Stimulated activated naive CD8-positive, alpha-beta T cell treated with anti-CD3 and anti-CD28 coated beads, Interleukin-15, amount 100 ng/mL, for 72 hours (primary cell): ENCODE data around the gene CCND2.
A peak's percentile ranks its signal among the peaks of the same experiment; 100 is the strongest.
"Not testable (repeated sequence)": the region's sequence is repeated elsewhere in the genome, so short reads cannot be mapped to it uniquely, and the experiment has no call there.

Experiments
- ATAC-seq: fragments of 150-1000 bp; cut with Tn5 transposase; 2 replicates; pipeline ENCODE4 v1.10.0; 2021; ENCODE audit warnings: mild to moderate bottlenecking, moderate library complexity
- DNase-seq, 2 donors: peaks; one replicate each; pipeline ENCODE4 v3.0.0; 2021 to 2022
- H3K27ac Mint-ChIP-seq, 2 donors: one replicate each; pipeline ENCODE4 v1.8.0; 2022; ENCODE audit warnings: mild to moderate bottlenecking in 2 of 2, mixed read lengths in 2 of 2, moderate library complexity in 2 of 2
- H3K27me3 Mint-ChIP-seq: one replicate; pipeline ENCODE4 v1.8.0; 2022; ENCODE audit warnings: mixed read lengths
- H3K4me1 Mint-ChIP-seq: one replicate; pipeline ENCODE4 v1.8.0; 2022; ENCODE audit warnings: mild to moderate bottlenecking, mixed read lengths
- H3K4me3 Mint-ChIP-seq, 2 donors: one replicate each; pipeline ENCODE4 v1.8.0; 2022; ENCODE audit warnings: mild to moderate bottlenecking in 2 of 2, mixed read lengths in 2 of 2, moderate library complexity in 1 of 2
- H3K9me3 Mint-ChIP-seq, 2 donors: one replicate each; pipeline ENCODE4 v1.8.0; 2022; ENCODE audit warnings: mixed read lengths in 2 of 2

CCND2 gene

DNA sequence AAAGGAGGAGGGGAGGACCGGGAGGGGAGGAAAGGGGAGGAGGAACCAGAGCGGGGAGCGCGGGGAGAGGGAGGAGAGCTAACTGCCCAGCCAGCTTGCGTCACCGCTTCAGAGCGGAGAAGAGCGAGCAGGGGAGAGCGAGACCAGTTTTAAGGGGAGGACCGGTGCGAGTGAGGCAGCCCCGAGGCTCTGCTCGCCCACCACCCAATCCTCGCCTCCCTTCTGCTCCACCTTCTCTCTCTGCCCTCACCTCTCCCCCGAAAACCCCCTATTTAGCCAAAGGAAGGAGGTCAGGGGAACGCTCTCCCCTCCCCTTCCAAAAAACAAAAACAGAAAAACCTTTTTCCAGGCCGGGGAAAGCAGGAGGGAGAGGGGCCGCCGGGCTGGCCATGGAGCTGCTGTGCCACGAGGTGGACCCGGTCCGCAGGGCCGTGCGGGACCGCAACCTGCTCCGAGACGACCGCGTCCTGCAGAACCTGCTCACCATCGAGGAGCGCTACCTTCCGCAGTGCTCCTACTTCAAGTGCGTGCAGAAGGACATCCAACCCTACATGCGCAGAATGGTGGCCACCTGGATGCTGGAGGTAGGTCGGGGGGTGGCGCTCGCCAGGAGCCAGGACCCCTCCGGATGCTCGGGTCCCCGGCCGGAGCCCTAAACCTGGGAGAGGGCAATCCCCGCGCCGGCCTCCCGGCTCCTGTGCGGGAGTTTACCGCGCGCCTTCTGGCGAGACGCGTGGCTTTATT lies at the start of gene CCND2:
CCND2 (plus strand) TSS at position 111 of the 744 bp plus-strand sequence; CDS start at position 390, 279 bp downstream.
- Mint-ChIP-seq H3K4me3 (peak within 1 kb of the TSS; percentile 99), H3K27me3 (no peaks in the 10 kb centered on the region), H3K9me3 (no peaks in the 10 kb centered on the region), H3K27ac (peak within 1 kb of the TSS; percentile 97 to 100), H3K4me1 (peaks cover 28% of the 10 kb centered on the region)
- DNase-seq (peak; percentile 73 to 85), ATAC-seq (peak; percentile 37)

DNA sequence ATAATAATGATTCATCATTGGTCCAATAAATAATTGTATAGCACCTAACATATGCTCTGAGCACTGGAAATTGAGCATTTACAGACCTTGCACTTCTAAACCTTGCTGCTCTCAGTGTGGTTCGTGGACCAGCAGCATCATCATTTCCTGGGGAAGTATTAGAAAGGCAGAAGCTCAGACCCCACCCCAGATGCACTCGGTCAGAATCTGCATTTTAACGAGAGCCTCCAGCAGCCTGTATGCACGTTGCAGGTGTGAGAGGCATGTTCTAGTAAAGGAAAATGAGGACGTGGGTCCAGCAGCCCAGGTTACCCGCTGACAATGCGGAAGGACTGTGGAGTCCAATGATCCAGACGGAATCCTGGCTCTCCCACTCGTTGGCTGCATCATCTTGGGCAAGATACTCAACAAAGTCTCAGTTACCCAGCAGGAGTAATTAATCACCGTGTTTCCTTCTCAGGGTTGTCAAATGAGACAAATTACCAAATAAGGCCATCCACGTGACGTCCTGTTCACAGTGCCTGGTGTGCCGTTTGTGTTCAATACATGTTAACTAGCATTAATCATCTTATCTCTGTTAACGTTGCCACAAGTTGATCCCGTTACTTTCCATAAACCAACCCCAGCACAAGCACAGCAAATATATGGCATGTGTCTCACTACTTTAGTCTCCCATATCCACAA lies 49.2 kb upstream of the CCND2 start:
- Mint-ChIP-seq H3K4me3 (no peak overlapping the region), H3K27me3 (peaks cover 18% of the 10 kb centered on the region), H3K9me3 (no peaks in the 10 kb centered on the region), H3K27ac (no peak overlapping the region), H3K4me1 (peaks cover 7% of the 10 kb centered on the region)
- DNase-seq (no peak), ATAC-seq (no peak)

DNA sequence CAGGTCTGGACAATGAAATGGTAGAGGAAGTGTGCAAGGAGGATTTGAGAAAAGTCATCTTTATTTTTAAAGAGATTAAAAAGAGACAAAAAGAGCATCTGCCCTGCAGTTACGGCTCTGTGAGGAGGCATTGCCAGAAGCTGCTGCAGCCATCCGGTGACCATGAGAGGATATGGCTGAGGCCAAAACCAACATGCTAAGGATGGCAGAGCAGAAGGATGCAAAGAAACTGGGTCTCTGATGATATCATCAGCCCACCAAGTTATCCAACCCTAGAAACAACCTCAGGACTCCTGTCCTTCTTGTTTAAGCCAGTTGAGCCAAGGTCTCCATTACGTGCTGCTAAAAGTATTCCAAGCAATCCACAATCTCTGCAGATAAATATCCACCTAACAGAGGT lies 48.0 kb upstream of the CCND2 start:
- DNase-seq (no peak), ATAC-seq (no peak)
- Mint-ChIP-seq H3K27me3 (peaks cover 11% of the 10 kb centered on the region), H3K4me1 (no peaks in the 10 kb centered on the region), H3K27ac (no peak overlapping the region), H3K9me3 (no peaks in the 10 kb centered on the region), H3K4me3 (no peak overlapping the region)

DNA sequence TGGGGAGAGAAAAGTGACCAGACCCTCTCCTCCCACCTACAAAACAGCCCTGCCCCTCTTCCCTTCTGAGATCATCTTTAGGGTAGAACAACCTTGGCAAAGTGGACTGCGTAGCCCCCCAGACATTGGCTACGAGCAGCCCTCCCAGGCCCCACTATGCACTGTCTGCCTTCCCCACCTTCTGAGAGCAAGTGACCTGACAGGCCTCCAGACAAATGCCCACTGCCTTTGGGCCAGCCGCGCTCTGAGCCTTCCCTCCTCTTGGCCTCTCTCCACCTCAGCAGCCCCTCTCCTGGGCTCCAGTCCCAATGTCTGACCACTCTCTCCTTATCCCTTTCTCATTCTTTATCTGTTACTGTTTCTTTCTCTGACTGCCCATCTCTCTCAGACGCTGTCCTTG lies 46.5 kb upstream of the CCND2 start:
- no peak overlapping the region for H3K4me3 Mint-ChIP-seq
- peak overlapping the region in 1 of 2 donors; percentile 10 for H3K27ac Mint-ChIP-seq
- no peaks in the 10 kb centered on the region for H3K4me1 Mint-ChIP-seq
- H3K9me3 Mint-ChIP-seq = no peaks in the 10 kb centered on the region
- H3K27me3 Mint-ChIP-seq = peaks cover 11% of the 10 kb centered on the region
- ATAC-seq (no peak), DNase-seq (no peak)

DNA sequence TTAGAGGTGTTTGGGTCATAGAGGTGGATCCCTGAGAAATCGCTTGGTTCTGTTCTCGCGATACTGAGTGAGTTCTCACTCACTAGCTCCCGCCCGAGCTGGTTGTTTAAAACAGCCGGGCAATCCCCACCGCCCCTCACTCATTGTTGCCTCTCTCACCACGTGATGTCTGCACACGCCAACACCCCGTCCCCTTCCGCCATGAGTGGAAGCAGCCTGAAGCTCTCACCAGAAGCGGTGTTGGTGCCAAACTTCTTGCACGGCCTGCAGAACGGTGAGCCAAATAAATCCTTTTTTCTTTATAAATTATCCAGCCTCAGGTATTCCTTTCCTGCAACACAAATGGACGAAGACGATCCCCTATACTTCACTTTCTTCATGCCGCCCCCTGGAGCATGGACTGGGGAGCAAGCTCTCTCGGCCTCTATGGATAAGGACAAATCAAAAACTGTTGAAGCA lies 45.4 kb upstream of the CCND2 start:
- ATAC-seq = no peak
- peaks cover 11% of the 10 kb centered on the region for H3K27me3 Mint-ChIP-seq
- H3K4me1 Mint-ChIP-seq = no peaks in the 10 kb centered on the region
- H3K9me3 Mint-ChIP-seq = no peaks in the 10 kb centered on the region
- no peak overlapping the region for H3K27ac Mint-ChIP-seq
- H3K4me3 Mint-ChIP-seq = no peak overlapping the region
- DNase-seq = no peak

DNA sequence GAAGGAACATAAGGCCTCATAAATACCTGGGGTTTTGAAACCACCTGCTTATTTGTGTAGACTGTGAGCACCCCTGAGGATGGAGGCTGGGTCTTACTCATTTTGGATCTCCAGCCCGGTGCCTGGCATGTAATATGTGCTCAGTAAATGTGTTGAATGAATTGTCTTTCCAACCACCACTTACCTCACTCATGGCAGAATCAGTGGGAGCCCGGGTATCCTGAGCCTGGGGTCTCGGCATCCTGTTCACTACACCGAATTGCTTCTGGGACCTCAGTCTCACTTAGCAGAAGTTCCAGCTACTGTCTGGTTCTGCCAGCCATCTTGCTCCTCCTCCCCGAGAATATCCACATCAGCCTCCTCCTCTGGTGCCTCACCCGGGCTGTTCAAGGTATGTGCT lies 43.0 kb upstream of the CCND2 start:
- Mint-ChIP-seq H3K27me3 (peaks cover 2% of the 10 kb centered on the region), H3K4me3 (no peak overlapping the region), H3K27ac (no peak overlapping the region), H3K9me3 (peaks cover 0 to 7% of the 10 kb centered on the region in 2 donors), H3K4me1 (no peaks in the 10 kb centered on the region)
- DNase-seq (no peak), ATAC-seq (no peak)

DNA sequence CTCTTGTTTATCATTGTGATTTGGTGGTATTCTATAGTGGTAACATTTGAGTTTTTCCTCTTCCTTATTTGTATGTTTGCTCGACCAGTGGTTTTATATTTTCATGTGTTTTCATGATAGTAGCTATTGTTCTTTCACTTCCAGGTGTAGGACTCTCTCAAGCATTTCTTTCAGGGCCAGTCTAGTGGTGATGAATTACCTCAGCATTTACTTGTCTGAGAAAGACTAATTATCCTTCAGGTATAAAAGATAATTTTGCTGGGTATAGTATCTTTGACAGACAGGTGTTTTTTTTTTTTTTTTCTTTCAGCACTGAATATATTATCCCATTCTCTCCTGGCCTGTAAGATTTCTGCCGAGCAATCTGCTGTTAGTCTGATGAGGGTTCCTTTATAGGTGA lies 35.0 kb upstream of the CCND2 start:
- DNase-seq = no peak
- peaks cover 13% of the 10 kb centered on the region for H3K27me3 Mint-ChIP-seq
- H3K4me1 Mint-ChIP-seq = peaks cover 12% of the 10 kb centered on the region
- H3K4me3 Mint-ChIP-seq = no peak overlapping the region
- ATAC-seq = no peak
- H3K9me3 Mint-ChIP-seq = peaks cover 35 to 40% of the 10 kb centered on the region in 2 donors
- no peak overlapping the region for H3K27ac Mint-ChIP-seq

DNA sequence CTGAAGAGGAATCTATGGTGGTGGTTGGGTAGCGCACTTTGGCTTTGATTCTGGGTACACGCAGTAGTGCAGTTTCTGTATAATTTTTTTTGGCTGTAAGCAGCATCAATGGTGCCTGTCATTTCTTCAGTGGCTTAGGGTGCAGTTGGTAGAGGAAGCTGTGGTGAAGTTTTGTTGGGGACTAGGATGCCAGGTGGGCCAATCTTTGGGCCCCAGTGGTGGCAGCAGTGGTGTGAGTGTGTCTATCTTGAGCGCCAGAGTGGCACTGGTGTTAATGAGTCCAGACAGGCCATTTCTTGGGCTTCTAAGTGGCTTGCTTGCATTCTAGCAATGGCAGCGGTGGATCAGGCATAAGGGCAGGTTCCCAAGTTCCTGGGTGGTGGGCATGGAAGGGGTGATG lies 33.8 kb upstream of the CCND2 start:
- H3K9me3 Mint-ChIP-seq = peaks cover 35 to 45% of the 10 kb centered on the region in 2 donors
- no peak overlapping the region for H3K4me3 Mint-ChIP-seq
- ATAC-seq (no peak), DNase-seq (no peak)
- peaks cover 18% of the 10 kb centered on the region for H3K4me1 Mint-ChIP-seq
- H3K27me3 Mint-ChIP-seq = peaks cover 24% of the 10 kb centered on the region
- no peak overlapping the region for H3K27ac Mint-ChIP-seq

DNA sequence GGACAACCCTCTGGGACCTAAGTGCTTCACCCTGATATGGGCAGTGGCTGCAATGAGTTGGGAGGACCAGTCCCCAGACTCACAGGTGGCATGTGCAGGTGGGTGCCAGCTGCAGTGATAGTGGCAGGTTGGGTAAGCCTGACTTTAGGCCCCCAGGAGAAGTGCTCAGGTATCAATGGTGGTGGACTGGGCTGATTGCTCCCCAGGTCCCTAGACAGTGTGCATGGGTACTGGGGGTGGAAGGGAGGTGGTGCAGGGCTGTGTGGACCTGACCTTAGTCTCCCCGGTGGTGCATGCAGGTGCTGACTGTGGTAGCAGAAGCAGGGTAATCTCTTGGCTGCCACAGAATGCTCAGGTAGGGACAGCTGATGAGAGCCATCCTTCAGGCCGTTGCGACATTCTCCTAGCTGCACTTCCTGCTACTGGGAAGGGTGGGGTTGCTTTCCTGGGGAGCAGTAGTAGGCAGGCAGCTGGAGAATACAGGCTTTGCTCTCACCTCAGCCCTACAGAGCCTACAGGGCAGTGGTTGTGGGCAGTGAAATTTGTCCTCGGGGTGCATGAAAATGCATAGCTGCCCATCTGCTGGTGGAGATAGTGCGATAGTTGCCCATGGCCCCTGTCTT lies 33.3 kb upstream of the CCND2 start:
- DNase-seq (no peak), ATAC-seq (no peak)
- peaks cover 35 to 40% of the 10 kb centered on the region in 2 donors for H3K9me3 Mint-ChIP-seq
- H3K4me1 Mint-ChIP-seq = peaks cover 23% of the 10 kb centered on the region
- H3K4me3 Mint-ChIP-seq = no peak overlapping the region
- peak overlapping the region in 1 of 2 donors; percentile 45 for H3K27ac Mint-ChIP-seq
- peaks cover 30% of the 10 kb centered on the region for H3K27me3 Mint-ChIP-seq

DNA sequence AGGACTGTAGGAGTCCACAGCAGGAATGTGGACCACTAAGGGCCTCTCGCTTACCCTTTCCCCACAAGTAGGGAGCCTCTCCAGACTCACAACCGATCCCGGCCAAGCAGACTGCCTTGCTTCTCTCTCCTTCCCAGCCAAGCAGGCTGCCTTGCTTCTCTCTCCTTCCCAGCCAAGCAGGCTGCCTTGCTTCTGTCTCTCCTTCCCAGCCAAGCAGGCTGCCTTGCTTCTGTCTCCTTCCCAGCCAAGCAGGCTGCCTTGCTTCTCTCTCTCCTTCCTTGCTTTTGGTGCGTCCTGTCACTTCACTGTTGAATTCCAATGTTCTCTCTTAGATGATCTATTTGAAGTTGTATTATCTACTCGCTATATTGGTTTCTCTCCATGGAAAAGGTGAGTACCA lies 32.6 kb upstream of the CCND2 start:
- peaks cover 35 to 38% of the 10 kb centered on the region in 2 donors for H3K9me3 Mint-ChIP-seq
- DNase-seq (no peak), ATAC-seq (no peak)
- H3K27ac Mint-ChIP-seq = no peak overlapping the region
- H3K27me3 Mint-ChIP-seq = peaks cover 33% of the 10 kb centered on the region
- H3K4me1 Mint-ChIP-seq = peaks cover 30% of the 10 kb centered on the region
- H3K4me3 Mint-ChIP-seq = no peak overlapping the region

DNA sequence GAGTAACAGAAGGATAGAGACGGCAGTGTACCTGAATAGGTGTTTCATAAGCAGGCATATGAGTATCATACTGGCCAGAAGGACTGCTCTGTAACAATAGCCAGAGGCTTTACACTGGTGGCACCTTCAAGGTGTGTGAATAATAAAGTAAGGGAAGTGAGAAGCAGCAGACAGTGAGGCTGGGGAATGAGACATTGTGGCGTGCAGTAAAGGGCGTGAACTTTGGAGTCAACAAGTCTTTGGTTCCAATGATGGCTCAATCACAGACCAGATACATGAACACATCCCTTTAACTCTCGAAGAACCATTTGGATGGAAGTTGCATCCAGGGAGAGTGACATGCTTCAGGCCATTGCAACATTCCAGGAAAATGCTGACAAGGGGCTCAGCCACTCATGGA lies 32.0 kb upstream of the CCND2 start:
- ATAC-seq (no peak), DNase-seq (no peak)
- Mint-ChIP-seq H3K27ac (no peak overlapping the region), H3K9me3 (peaks cover 35 to 38% of the 10 kb centered on the region in 2 donors), H3K4me1 (peaks cover 35% of the 10 kb centered on the region), H3K27me3 (peaks cover 33% of the 10 kb centered on the region), H3K4me3 (no peak overlapping the region)

DNA sequence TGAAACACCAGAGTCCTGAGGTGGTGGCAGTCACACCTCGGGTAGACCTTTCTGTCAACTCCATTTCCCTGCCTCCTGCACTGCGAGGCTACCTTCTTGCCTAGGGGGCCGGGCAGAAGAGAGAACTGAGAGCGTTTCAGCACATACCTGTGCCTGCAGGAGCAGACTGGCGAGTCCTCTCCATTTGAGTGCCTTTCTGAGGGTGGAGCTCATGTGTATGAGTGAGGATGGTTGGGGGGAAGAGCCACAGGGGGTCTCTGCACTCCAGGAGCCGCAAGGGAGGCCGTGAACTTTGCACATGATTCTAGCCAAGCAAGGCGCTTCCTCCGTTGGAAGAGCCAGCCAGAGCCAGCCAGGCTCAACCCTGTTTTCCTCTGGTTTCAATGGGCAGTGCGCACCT lies 31.0 kb upstream of the CCND2 start:
- Mint-ChIP-seq H3K4me3 (no peak overlapping the region), H3K9me3 (peaks cover 25 to 28% of the 10 kb centered on the region in 2 donors), H3K27ac (no peak overlapping the region)

DNA sequence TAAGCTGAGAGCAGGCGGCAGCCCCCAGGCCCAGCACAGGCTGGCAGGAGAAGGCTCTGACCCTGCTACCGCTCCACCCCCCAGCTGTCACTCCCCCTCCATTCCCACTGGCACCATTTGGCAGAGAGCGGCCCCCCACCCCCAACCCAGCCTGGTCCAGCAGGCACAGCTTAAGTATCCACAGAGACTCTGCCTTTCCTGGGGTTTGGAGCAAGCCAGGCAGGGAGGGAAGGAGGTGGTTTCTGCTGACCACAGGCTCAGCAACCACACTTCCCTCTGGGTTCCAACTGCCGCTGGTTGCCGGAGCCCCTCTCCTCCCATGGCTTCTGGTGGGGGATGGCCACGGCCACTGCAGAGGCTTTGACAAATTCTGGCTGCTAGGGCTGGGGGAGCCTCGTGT lies 30.5 kb upstream of the CCND2 start:
- H3K27ac Mint-ChIP-seq = no peak overlapping the region
- ATAC-seq (no peak), DNase-seq (no peak)
- peaks cover 35% of the 10 kb centered on the region for H3K4me1 Mint-ChIP-seq
- no peak overlapping the region for H3K4me3 Mint-ChIP-seq
- peaks cover 20 to 23% of the 10 kb centered on the region in 2 donors for H3K9me3 Mint-ChIP-seq
- peaks cover 33% of the 10 kb centered on the region for H3K27me3 Mint-ChIP-seq

More for the DNA sequence above, 31.0 kb upstream of the CCND2 start:
- ATAC-seq (no peak), DNase-seq (no peak)
- H3K4me1 Mint-ChIP-seq = peaks cover 35% of the 10 kb centered on the region
- H3K27me3 Mint-ChIP-seq = peaks cover 33% of the 10 kb centered on the region

DNA sequence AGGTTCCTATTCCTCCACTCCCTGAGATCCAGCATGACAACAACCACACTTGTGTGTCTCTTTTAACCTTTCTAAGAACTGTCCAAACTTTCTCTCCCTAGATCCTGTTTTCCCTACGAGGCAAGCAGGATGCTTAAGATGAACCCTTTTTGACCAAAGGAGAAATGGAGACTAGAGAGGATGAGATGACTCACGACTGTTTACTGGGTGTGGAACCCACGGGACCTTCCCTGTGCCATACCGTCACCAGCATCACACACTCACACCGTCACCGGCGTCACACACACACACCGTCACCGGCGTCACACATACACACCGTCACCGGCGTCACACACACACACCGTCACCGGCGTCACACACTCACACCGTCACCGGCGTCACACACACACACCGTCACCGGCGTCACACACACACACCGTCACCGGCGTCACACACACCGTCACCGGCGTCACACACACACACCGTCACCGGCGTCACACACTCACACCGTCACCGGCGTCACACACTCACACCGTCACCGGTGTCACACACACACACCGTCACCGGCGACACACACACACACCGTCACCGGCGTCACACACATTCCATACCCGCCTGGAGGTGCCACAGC lies 30.0 kb upstream of the CCND2 start:
- not testable (repeated sequence) for H3K27ac Mint-ChIP-seq, DNase-seq, H3K4me3 Mint-ChIP-seq, ATAC-seq
- peaks cover 35% of the 10 kb centered on the region for H3K4me1 Mint-ChIP-seq
- H3K27me3 Mint-ChIP-seq = peaks cover 33% of the 10 kb centered on the region
- H3K9me3 Mint-ChIP-seq = peaks cover 15 to 18% of the 10 kb centered on the region in 2 donors

DNA sequence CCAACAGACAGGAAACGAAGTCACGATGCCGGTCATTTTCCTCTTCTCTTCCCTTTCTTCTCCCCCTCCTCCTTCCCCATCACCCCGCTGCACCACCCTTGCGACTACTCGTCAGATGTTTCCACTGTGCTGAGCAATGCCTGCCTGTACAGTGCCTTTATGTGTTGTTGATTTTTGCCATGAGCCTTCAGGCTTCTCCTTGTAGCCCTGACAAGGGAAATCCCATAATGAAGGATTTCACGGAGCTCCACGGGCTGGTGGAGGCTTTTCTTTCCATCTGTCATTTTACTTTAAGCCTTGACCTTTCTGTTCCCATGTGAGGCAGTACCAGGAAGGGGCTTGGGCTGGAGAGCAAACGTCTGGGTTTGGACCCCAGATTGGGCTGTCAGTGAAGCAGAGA lies 28.7 kb upstream of the CCND2 start:
- H3K27me3 Mint-ChIP-seq = peaks cover 33% of the 10 kb centered on the region
- H3K4me1 Mint-ChIP-seq = peaks cover 37% of the 10 kb centered on the region
- no peak for ATAC-seq
- DNase-seq = no peak
- no peak overlapping the region for H3K4me3 Mint-ChIP-seq
- no peak overlapping the region for H3K27ac Mint-ChIP-seq
- H3K9me3 Mint-ChIP-seq = peaks cover 2 to 5% of the 10 kb centered on the region in 2 donors
